ENCODE measurements around the gene G0S2. TPM values are rescaled to one million over a fixed set of nuclear protein-coding genes. Genes with fewer than 3 reads are reported as not detected.

G0S2 gene
- polyA plus RNA-seq, 6 donors from 2014 or later: 1.4 to 4.7 TPM; not detected in 4

GRCh38 chr1:209641832-209642172 lies 33.4 kb upstream of the G0S2 start:
- DNase-seq (no peak), ATAC-seq (ENCODE audit: low read depth in 2 of 2) (no peak)
- Mint-ChIP-seq H3K27ac (peak overlapping the region in 1 of 6 donors; percentile 86), H3K27me3 (peaks cover 0 to 31% (median 24%) of the 10 kb centered on the region in 3 donors), H3K36me3 (no peaks in the 10 kb centered on the region), H3K9me3 (no peaks in the 10 kb centered on the region), H3K4me3 (no peak overlapping the region), H3K4me1 (no peaks in the 10 kb centered on the region)

- no peak for ATAC-seq (ENCODE audit: low read depth in 2 of 2)
- no peaks in the 10 kb centered on the region for H3K36me3 Mint-ChIP-seq
- H3K9me3 Mint-ChIP-seq: no peaks in the 10 kb centered on the region
- DNase-seq: no peak
- no peaks in the 10 kb centered on the region for H3K4me1 Mint-ChIP-seq
- H3K27ac Mint-ChIP-seq: peak overlapping the region in 1 of 6 donors; percentile 11
- peaks cover 0 to 25% (median 21%) of the 10 kb centered on the region in 3 donors for H3K27me3 Mint-ChIP-seq
- H3K4me3 Mint-ChIP-seq: no peak overlapping the region
Measured at GRCh38 chr1:209642816-209643215, 32.4 kb upstream of the G0S2 start.

GRCh38 chr1:209643285-209644020 lies 31.8 kb upstream of the G0S2 start:
- Mint-ChIP-seq H3K4me1 (no peaks in the 10 kb centered on the region), H3K9me3 (no peaks in the 10 kb centered on the region), H3K36me3 (no peaks in the 10 kb centered on the region), H3K27ac (peak overlapping the region in 1 of 6 donors; percentile 11), H3K4me3 (no peak overlapping the region), H3K27me3 (peaks cover 0 to 21% (median 14%) of the 10 kb centered on the region in 3 donors)
- DNase-seq (no peak), ATAC-seq (ENCODE audit: low read depth in 2 of 2) (no peak)

- H3K9me3 Mint-ChIP-seq: no peaks in the 10 kb centered on the region
- no peaks in the 10 kb centered on the region for H3K36me3 Mint-ChIP-seq
- DNase-seq (no peak), ATAC-seq (ENCODE audit: low read depth in 2 of 2) (no peak)
- peaks cover 0 to 16% (median 14%) of the 10 kb centered on the region in 3 donors for H3K27me3 Mint-ChIP-seq
- no peaks in the 10 kb centered on the region for H3K4me1 Mint-ChIP-seq
- H3K27ac Mint-ChIP-seq: no peak overlapping the region
- H3K4me3 Mint-ChIP-seq: peak overlapping the region in 1 of 8 donors; percentile 18
Measured at GRCh38 chr1:209645574-209646452, 29.4 kb upstream of the G0S2 start.

DNA sequence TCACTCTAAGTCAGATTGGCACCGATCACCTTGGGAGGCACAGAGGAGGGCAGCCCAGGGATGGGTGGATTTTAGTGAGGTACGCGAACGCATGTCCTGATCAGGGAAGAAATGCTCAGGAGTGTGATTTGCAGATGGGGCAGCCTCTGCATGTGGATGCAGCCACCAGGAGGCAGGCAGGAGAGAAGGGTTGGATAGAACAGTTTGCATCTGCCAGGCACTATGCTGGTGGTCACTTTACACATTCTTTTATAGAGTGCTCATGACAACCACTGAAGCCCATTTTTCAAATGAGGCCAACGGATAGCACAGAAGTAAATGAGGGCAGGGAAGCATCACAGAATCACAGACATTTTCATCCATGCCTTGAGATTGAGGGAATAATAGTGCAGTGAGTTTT lies 28.7 kb upstream of the G0S2 start:
- peaks cover 0 to 16% (median 14%) of the 10 kb centered on the region in 3 donors for H3K27me3 Mint-ChIP-seq
- H3K27ac Mint-ChIP-seq: no peak overlapping the region
- H3K9me3 Mint-ChIP-seq: no peaks in the 10 kb centered on the region
- DNase-seq (no peak), ATAC-seq (ENCODE audit: low read depth in 2 of 2) (no peak)
- H3K4me1 Mint-ChIP-seq: no peaks in the 10 kb centered on the region
- H3K4me3 Mint-ChIP-seq: no peak overlapping the region
- H3K36me3 Mint-ChIP-seq: no peaks in the 10 kb centered on the region

DNA sequence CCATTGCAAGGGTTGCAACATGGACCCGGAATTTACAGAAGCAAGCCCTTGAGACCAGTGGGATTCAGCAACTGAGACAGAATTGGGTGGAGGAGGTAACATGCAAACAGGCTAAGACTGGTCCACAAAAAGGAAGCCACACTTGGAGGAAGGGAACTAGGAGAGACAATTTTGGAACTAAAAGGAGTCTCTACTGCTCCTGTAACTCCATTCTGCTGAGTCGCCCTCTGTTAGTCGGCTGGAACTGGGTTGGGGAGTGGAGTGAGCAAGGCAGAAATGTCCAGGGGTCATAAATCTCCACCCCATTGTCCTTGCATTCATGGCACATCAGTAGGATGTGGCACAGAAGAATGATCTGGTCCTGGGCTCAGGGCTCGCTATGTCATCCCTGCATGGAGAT lies 28.1 kb upstream of the G0S2 start:
- Mint-ChIP-seq H3K9me3 (no peaks in the 10 kb centered on the region), H3K4me1 (no peaks in the 10 kb centered on the region), H3K27ac (no peak overlapping the region), H3K4me3 (no peak overlapping the region), H3K27me3 (peaks cover 0 to 16% (median 14%) of the 10 kb centered on the region in 3 donors), H3K36me3 (no peaks in the 10 kb centered on the region)
- ATAC-seq (ENCODE audit: low read depth in 2 of 2) (no peak), DNase-seq (no peak)

DNA sequence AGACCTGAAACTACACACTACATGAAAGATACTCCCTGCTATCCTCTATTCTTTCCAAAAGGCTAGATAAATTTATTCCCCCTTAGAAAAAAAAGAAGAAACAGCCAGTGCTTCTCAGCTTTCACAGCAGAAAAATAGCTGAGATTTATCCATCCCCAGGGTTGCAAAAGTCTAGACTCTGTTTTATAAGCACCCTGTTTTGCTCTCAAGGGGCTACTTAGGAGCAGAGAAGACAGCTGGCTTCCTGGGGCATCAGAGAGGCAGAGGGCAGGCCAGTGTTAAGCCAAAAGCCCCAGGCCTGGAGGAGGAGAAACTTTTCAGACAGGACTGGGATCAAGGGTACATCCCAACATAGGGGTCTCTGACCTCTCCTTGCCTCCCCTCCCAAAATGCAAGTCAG lies 26.9 kb upstream of the G0S2 start:
- ATAC-seq (ENCODE audit: low read depth in 2 of 2): no peak
- H3K36me3 Mint-ChIP-seq: no peaks in the 10 kb centered on the region
- no peaks in the 10 kb centered on the region for H3K9me3 Mint-ChIP-seq
- H3K27me3 Mint-ChIP-seq: peaks cover 0 to 16% (median 14%) of the 10 kb centered on the region in 3 donors
- H3K4me1 Mint-ChIP-seq: no peaks in the 10 kb centered on the region
- no peak for DNase-seq
- H3K4me3 Mint-ChIP-seq: no peak overlapping the region
- H3K27ac Mint-ChIP-seq: no peak overlapping the region

GRCh38 chr1:209648931-209649776 lies 26.1 kb upstream of the G0S2 start:
- Mint-ChIP-seq H3K4me3 (no peak overlapping the region), H3K36me3 (no peaks in the 10 kb centered on the region), H3K27ac (no peak overlapping the region), H3K27me3 (peaks cover 0 to 20% (median 19%) of the 10 kb centered on the region in 3 donors), H3K4me1 (no peaks in the 10 kb centered on the region), H3K9me3 (no peaks in the 10 kb centered on the region)
- no peak for ATAC-seq (ENCODE audit: low read depth in 2 of 2)
- DNase-seq: no peak

GRCh38 chr1:209650454-209650853 lies 24.8 kb upstream of the G0S2 start:
- no peak overlapping the region for H3K4me3 Mint-ChIP-seq
- no peaks in the 10 kb centered on the region for H3K4me1 Mint-ChIP-seq
- H3K27me3 Mint-ChIP-seq: peaks cover 0 to 31% (median 24%) of the 10 kb centered on the region in 3 donors
- no peaks in the 10 kb centered on the region for H3K36me3 Mint-ChIP-seq
- H3K9me3 Mint-ChIP-seq: no peaks in the 10 kb centered on the region
- ATAC-seq (ENCODE audit: low read depth in 2 of 2): no peak
- H3K27ac Mint-ChIP-seq: no peak overlapping the region
- DNase-seq: no peak

DNA sequence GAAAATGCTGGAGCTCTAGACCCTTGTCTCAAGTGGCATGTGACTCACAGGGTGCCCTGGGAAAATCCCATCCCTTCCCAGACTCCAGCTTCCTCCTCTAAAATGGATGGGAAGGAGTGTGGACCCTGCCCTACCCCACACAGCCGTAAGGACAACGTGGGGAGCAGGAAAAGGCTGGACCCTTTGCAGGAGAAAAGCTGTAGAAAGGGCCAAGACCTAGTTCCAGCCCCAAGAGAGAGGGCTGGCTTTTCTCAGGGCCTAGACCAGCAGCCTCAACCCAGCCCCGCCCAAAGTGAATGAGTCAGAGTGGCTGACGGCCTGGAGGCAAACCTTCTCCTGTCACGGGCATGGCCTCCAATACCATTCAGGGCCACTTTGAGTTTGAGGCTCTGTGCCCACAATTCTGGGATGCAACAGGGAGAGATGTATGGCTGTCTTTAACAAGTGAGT lies 24.0 kb upstream of the G0S2 start:
- ATAC-seq (ENCODE audit: low read depth in 2 of 2) (no peak), DNase-seq (no peak)
- H3K27me3 Mint-ChIP-seq: peaks cover 0 to 31% (median 24%) of the 10 kb centered on the region in 3 donors
- no peaks in the 10 kb centered on the region for H3K4me1 Mint-ChIP-seq
- no peak overlapping the region for H3K4me3 Mint-ChIP-seq
- H3K27ac Mint-ChIP-seq: peak overlapping the region in 2 of 6 donors; percentile 36 to 52
- no peaks in the 10 kb centered on the region for H3K36me3 Mint-ChIP-seq
- no peaks in the 10 kb centered on the region for H3K9me3 Mint-ChIP-seq

DNA sequence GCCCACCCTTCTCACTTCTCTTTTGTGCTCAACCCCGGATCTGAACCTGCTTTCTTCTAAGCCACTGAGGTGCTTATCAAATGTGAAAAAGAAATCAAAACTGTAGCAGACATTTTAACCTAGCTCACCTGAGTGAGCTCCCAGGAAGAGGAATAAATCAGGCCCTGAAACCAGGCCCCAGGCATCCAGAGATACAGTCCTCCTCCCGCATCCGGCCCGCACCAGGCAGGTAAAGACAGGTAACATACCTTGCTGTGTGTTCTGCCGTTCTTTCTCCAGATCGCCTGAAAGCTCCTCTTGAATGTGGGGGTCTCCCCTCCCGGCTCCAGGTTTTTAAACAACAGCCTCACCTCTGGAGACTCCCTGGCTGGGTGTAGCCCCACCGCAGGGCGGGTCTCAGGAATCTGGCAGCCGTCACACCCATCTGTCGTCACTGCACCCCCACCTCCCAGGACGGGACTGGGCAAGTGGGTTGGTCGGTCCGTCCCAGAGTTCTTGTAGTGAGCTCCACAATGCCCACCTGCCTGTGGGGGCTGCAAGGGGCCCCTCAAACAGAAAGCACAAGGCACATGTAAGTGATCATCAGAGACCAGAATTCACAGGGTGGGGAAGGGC lies 23.0 kb upstream of the G0S2 start, which contains the start of gene LAMB3:
LAMB3 (minus strand) TSS at position 305 of the 615 bp plus-strand sequence. CDS start 1,481 bp downstream, outside the sequence.
- Mint-ChIP-seq H3K4me3 (peak within 1 kb of the TSS in 1 of 8 donors; percentile 16), H3K36me3 (no peaks in the 10 kb centered on the region)

DNA sequence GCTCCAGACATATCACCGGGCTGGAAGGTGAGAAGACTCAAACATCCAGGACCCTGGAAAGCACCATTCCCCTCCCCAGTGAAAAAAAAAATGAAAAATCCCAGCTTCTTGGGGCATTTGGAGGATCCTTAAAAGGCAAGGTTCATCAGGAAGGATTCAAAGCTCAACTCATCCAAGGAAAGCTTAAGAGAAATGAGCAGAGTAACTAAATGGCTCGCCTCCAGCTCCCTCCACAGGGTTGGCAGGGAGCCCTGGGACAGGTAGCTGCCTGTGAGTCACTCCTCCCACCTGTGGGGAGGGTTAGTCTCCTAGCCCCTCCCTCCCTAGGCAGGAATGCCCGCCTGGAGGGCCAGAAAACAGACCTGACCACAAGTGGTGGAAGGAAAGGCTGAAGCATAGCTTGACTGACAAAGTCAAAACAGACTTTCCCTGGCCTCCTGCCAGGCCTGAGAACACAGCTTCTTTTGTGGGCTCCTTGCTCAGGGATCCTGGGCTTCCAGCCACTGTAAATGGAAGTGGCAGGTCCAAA lies 22.3 kb upstream of the G0S2 start:
- no peak for DNase-seq
- Mint-ChIP-seq H3K27me3 (peaks cover 4 to 38% (median 30%) of the 10 kb centered on the region in 3 donors), H3K4me3 (no peak overlapping the region)

More for the DNA sequence above, 23.0 kb upstream of the G0S2 start, which contains the start of gene LAMB3:
- peaks cover 4 to 31% (median 23%) of the 10 kb centered on the region in 3 donors for H3K27me3 Mint-ChIP-seq
- H3K9me3 Mint-ChIP-seq: no peaks in the 10 kb centered on the region
- ATAC-seq (ENCODE audit: low read depth in 2 of 2): no peak
- H3K27ac Mint-ChIP-seq: peak within 1 kb of the TSS in 3 of 6 donors; percentile 36 to 59 (median 52)
- no peaks in the 10 kb centered on the region for H3K4me1 Mint-ChIP-seq
- DNase-seq: no peak

More for the DNA sequence above, 22.3 kb upstream of the G0S2 start:
- Mint-ChIP-seq H3K27ac (no peak overlapping the region), H3K36me3 (no peaks in the 10 kb centered on the region), H3K9me3 (no peaks in the 10 kb centered on the region), H3K4me1 (no peaks in the 10 kb centered on the region)
- ATAC-seq (ENCODE audit: low read depth in 2 of 2): no peak
